HG03159 (cell line): ENCODE measurements around the gene ESX1.
"Not testable (repeated sequence)": the region's sequence is repeated elsewhere in the genome, so short reads cannot be mapped to it uniquely, and the experiment has no call there.

Experiments
- ATAC-seq: cut with Tn5 transposase; IDR thresholded peaks from one replicate; pipeline ENCODE4 v1.9.1; 2021; ENCODE audit warnings: mild to moderate bottlenecking, moderate library complexity; ENCODE audit not compliant: unreplicated experiment

The ESX1 gene

GRCh38 chrX:104254442-104255115 is at the start of gene ESX1:
TSS of gene ESX1 (minus strand) at chrX:104254933. CDS start at chrX:104254849, 84 bp downstream.
- ATAC-seq: no peak

DNA sequence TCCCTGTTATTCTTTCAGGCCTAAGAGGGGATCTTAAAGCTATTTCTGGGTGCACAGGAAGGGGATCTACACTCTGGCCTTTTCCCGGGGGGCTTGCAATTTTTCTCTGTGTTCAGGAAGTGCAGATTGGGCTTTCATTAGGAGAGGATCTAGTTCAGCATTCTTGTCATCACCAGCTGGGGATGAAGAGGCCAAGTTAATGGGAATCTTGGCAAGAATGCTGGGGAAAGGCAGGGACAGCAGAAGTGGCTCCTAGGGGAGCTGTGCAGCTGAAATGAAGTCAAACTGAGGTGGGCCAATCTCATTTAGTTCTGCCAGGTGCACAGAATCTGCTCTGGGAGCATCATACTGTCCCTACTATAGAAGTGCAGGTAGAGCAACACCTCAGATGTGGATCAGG is 40.9 kb upstream of the ESX1 start:
- no peak for ATAC-seq

- ATAC-seq: no peak
Observed at GRCh38 chrX:104288961-104289360, 34.2 kb upstream of the ESX1 start.

- no peak for ATAC-seq
Observed at GRCh38 chrX:104288269-104288668, 33.5 kb upstream of the ESX1 start.

DNA sequence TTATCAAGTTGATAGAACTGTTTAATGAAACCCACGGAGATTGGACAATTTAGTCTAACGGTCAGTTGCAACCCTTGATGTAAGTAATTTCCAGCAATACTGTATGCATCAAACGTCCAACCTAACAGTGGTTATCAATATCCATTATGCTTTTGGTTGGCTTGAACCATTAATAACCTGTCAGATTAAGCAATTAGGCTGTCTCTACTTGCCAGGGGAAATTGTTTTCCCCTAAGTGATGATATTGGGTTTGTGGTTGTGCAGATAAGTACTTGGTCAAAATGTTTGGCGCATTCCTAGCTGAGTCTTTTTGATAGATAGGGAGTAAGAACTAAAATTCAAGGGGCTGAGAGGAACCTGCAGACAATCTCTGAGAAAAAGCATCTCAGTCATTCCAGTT is 30.5 kb upstream of the ESX1 start:
- no peak for ATAC-seq

GRCh38 chrX:104284507-104284906 is 29.8 kb upstream of the ESX1 start:
- no peak for ATAC-seq

DNA sequence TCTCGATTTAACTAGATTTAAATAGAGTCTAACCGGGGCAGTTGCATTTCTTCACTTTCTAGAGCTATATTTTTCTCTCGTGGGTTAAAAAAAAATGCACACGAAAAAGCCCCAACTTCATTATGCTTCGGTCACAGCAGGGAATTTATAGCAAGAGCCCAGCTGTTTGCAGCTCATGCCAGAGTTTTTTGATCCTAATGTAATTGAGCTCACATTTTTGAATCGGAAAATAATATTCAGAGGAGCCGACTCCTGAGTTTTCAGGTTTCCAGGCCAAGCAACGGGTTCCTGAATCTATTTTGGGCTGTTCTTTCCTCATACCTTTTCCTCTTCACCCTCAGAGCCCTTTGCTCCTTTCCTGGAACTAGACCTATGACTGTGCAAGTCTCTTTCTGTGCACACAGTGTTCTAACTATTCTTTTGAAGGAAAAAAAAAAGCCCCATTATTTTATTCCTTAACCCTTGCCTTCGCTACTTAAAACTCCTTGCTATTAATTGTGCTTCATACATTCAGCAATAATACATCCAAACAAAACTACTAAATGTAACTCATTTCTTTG is 27.5 kb upstream of the ESX1 start:
- ATAC-seq: no peak

DNA sequence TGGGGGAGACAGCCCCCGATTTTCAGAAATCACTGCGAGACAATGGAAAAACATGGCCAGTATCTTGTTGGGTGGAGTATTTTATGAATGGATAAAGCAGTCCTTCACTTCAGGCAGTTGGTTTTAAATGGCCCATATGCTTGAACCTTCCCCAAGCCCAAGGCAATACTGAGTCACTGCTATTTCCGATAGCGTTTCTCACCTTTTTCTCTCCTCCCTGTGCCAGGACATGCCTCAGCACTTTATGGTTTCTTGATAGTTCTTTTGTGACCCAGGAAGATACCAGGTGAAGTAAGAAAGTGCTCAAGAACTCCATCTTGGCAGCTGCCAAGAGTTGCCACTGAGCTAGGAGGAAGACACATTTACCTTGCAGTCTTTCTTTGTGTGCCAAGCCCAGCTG is 26.8 kb upstream of the ESX1 start:
- ATAC-seq: no peak

GRCh38 chrX:104280609-104281008 is 25.9 kb upstream of the ESX1 start:
- ATAC-seq: no peak

- ATAC-seq: peak; percentile 56
Observed at GRCh38 chrX:104270916-104271512, 16.3 kb upstream of the ESX1 start.

DNA sequence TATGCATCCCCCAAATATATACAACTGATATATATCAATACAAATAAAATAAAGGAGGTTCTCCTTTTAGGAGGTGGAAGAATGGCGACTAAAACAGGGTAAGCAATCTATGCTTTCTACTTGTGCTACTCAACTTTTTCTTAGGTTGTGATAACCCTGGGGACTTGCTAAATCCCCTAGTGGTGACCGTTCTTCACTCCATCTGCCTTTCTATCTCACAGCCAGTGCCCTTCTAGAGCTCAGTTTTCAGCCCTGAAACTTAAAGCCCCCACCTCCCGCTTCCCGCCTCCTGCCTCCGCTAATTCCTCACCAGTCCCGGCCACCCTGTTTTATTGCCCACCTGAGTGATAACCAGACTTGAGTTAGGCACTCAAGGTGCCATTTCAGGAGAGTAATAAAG is 15.5 kb upstream of the ESX1 start:
- ATAC-seq: no peak

GRCh38 chrX:104255465-104255864 is 732 bp upstream of the ESX1 start:
- ATAC-seq: no peak

- no peak for ATAC-seq
Observed at GRCh38 chrX:104253567-104254441, 929 bp downstream of the ESX1 start.

DNA sequence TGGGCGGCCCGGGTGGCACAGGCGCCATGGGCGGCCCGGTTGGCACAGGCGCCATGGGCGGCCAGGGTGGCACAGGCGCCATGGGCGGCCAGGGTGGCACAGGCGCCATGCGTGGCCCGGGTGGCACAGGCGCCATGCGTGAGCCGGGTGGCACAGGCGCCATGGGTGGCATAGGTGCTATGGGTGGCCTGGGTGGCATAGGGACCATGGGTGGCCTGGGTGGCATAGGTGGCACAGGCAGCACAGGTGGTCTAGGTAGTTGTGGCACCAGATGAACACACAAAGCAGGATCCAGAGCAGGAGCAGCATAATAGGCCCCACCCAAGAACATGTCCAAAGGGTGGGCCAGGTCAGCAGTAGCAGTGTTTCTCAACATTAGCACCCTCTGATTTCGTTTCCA is 4.3 kb downstream of the ESX1 start:
- ATAC-seq: no peak

GRCh38 chrX:104230060-104230459 is 24.7 kb downstream of the ESX1 start:
- not testable (repeated sequence) for ATAC-seq

DNA sequence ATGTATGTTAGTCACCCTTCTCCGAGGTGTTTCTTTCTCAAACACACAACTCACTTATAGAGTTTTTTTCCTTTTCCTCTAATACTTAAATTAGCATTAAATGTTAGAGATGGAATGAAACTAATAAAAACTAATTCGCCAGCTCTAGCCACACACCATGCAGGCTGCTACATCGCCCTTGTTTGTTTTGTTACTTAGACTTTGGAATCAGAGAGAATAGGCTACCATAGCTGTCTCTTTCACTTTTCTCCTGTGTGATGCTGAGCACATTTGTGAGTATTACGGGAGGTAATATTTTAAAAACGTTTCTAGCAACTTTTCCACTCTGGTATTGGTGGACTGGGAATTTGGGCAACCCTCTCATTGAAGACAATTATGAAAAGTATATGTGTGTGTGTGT is 43.5 kb downstream of the ESX1 start:
- no peak for ATAC-seq

- ATAC-seq: no peak
Observed at GRCh38 chrX:104205548-104205947, 49.2 kb downstream of the ESX1 start.
